GM12801 (cell line): ENCODE results near the gene IPP.

ENCODE experiments used
- CTCF ChIP-seq: IDR thresholded peaks from one replicate; pipeline ENCODE4 v1.5.1; 2011; ENCODE audit warnings: control low read depth; ENCODE audit not compliant: insufficient read length; ENCODE audit errors: extremely low read depth

The IPP gene

GRCh38 chr1:45755697-45756096 lies 5.2 kb upstream of the IPP start:
- TF ChIP-seq CTCF = no peak

GRCh38 chr1:45753248-45754037 lies 3.0 kb upstream of the IPP start:
- TF ChIP-seq CTCF = no peak

DNA sequence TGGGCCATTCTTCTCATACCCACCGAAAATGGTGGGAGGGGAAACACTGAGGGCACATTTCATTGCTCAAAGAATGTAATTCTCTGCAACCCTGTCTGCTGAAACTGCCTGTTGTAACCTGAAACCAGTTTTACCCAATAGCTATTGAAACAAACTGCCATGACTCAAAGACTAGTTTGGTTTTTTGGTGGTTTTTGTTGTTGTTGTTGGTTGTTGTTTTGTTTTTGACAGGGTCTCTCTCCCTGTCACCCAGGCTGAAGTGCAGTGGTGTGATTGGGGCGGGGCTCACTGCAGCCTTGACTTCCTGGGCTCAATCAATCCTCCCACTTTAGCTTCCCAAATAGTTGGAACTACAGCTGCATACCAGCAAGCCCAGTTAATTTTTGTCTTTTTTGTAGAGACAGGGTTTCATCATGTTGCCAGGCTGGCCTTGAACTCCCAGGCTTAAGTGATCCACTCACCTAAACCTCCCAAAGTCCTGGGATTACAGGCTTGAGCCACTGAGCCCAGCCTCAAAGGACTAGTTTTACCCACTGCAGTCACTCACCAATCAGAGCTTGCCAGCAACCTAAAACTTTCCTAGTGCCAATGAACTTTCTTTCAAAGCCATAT lies 2.1 kb upstream of the IPP start:
- TF ChIP-seq CTCF = no peak

- no peak for TF ChIP-seq CTCF
These were observed 1.6 kb upstream of the IPP start for GRCh38 chr1:45752014-45752413.

- TF ChIP-seq CTCF = no peak
These were observed 3.5 kb downstream of the IPP start for GRCh38 chr1:45746922-45747321.

DNA sequence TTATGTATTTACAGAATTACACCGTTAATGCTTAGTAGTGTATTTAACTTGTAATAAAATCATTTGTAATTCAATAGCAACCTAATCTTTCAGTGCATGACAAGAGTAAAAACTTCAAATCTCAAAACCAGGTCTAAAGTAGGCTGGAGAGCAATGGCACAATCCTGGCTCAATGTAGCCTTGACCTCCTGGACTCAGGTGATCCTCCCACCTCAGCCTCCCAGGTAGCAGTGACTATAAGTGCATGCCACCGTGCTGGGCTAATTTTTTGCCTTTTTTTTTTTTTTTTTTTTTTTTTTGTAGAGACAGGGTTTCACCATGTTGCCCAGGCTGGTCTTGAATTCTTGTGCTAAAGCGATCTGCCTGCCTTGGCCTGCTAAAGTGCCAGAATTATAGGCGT lies 11.3 kb downstream of the IPP start:
- TF ChIP-seq CTCF = no peak

DNA sequence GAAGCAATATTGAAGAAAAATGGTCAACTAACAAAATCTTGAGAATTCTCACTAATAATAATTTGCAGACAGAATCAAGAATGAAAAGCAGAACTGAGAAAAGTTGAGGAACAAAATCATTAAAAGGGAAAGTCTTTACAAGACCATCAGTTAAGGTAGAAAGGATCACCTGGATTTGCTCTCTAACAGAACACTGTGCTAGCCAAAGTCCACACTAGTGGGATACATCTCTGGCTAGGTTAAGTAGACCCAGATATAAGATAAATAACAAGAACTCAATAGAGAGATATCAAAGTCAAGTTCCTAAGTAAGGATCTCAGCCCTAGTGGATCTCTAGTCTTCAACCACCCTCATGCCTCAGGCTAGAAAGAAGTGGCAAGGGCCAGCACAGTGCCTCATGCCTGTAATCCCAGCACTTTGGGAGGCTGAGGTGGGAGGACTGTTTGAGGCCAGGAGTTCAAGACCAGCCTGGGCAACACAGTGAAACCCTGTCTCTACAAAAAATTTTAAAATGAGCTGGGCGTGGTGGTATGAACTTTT lies 19.6 kb downstream of the IPP start:
- no peak for TF ChIP-seq CTCF
